Effector CD8-positive, alpha-beta T cell (primary cell): ENCODE measurements around the gene PDZD4.

ENCODE experiments used
- DNase-seq: peaks from one replicate; lab custom pipeline; 2025; lab: John Stamatoyannopoulos, UW

Gene PDZD4

GRCh38 chrX:153868576-153869472 lies 38.5 kb upstream of the PDZD4 start:
- no peak for DNase-seq

- DNase-seq: no peak
Measured at GRCh38 chrX:153867671-153868070, 37.3 kb upstream of the PDZD4 start.

- no peak for DNase-seq
Measured at GRCh38 chrX:153867139-153867538, 36.8 kb upstream of the PDZD4 start.

- no peak for DNase-seq
Measured at GRCh38 chrX:153866302-153867019, 36.1 kb upstream of the PDZD4 start.

- no peak for DNase-seq
Measured at GRCh38 chrX:153865685-153866084, 35.3 kb upstream of the PDZD4 start.

GRCh38 chrX:153865321-153865580 lies 34.9 kb upstream of the PDZD4 start:
- no peak for DNase-seq

GRCh38 chrX:153864561-153865320 lies 34.4 kb upstream of the PDZD4 start:
- DNase-seq: no peak

GRCh38 chrX:153864101-153864500 lies 33.8 kb upstream of the PDZD4 start:
- DNase-seq: no peak

- DNase-seq: no peak
Measured at GRCh38 chrX:153863251-153863991, 33.1 kb upstream of the PDZD4 start.

- DNase-seq: no peak
Measured at GRCh38 chrX:153862369-153863250, 32.3 kb upstream of the PDZD4 start.

- DNase-seq: no peak
Measured at GRCh38 chrX:153861733-153862310, 31.5 kb upstream of the PDZD4 start.

- DNase-seq: no peak
Measured at GRCh38 chrX:153861151-153861550, 30.8 kb upstream of the PDZD4 start.

- no peak for DNase-seq
Measured at GRCh38 chrX:153857348-153857903, 27.1 kb upstream of the PDZD4 start.

- DNase-seq: no peak
Measured at GRCh38 chrX:153854702-153855101, 24.4 kb upstream of the PDZD4 start.

GRCh38 chrX:153853902-153854267 lies 23.5 kb upstream of the PDZD4 start:
- DNase-seq: no peak

- no peak for DNase-seq
Measured at GRCh38 chrX:153853180-153853901, 23.0 kb upstream of the PDZD4 start.

GRCh38 chrX:153851981-153852380 lies 21.6 kb upstream of the PDZD4 start:
- no peak for DNase-seq

GRCh38 chrX:153848325-153848724 lies 18.0 kb upstream of the PDZD4 start:
- DNase-seq: no peak

- DNase-seq: no peak
Measured at GRCh38 chrX:153845842-153846241, 15.5 kb upstream of the PDZD4 start.

GRCh38 chrX:153845195-153845594 lies 14.9 kb upstream of the PDZD4 start:
- DNase-seq: no peak
